Thyroid gland (tissue), 4 donors: Measurements from ENCODE around the gene POLN.

Experiments used
- CTCF ChIP-seq, 6 experiments: fragments of 200-600 bp in 3 of 6; fragments of 450-650 bp in 3 of 6; sonication (generic) in 3 of 6; IDR thresholded peaks; one replicate each; pipeline ENCODE4 v1.5.1; 2016 to 2019; ENCODE audit warnings: antibody characterized with exemption in 6 of 6, mild to moderate bottlenecking in 2 of 6, inconsistent platforms in 1 of 6, moderate library complexity in 1 of 6
- POLR2A ChIP-seq, 2 donors: fragments of 450-650 bp; IDR thresholded peaks; one replicate each; pipeline ENCODE4 v1.6.1; 2017; ENCODE audit warnings: antibody characterized with exemption in 2 of 2, mild to moderate bottlenecking in 2 of 2, moderate library complexity in 1 of 2

- TF ChIP-seq POLR2A (IDR thresholded peaks at IDR 0.05) (no peak), CTCF (IDR thresholded peaks at IDR 0.05) (no peak)
Measured at GRCh38 chr4:2059726-2060602, 182.0 kb downstream of the POLN start.
